ENCODE measurements around the gene ST6GAL2.

Gene ST6GAL2

GRCh38 chr2:106890606-106891005 lies 4.6 kb upstream of the ST6GAL2 start (continued):
- TF ChIP-seq BCL6B (tag by site-specific recombination; IDR thresholded peaks at IDR 0.05) = no peak
- TF ChIP-seq, protein P1, sequence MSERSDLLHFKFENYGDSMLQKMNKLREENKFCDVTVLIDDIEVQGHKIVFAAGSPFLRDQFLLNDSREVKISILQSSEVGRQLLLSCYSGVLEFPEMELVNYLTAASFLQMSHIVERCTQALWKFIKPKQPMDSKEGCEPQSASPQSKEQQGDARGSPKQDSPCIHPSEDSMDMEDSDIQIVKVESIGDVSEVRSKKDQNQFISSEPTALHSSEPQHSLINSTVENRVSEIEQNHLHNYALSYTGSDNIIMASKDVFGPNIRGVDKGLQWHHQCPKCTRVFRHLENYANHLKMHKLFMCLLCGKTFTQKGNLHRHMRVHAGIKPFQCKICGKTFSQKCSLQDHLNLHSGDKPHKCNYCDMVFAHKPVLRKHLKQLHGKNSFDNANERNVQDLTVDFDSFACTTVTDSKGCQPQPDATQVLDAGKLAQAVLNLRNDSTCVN (tag by site-specific recombination; optimal IDR thresholded peaks at IDR 0.05) = no peak
- TF ChIP-seq, protein P2, sequence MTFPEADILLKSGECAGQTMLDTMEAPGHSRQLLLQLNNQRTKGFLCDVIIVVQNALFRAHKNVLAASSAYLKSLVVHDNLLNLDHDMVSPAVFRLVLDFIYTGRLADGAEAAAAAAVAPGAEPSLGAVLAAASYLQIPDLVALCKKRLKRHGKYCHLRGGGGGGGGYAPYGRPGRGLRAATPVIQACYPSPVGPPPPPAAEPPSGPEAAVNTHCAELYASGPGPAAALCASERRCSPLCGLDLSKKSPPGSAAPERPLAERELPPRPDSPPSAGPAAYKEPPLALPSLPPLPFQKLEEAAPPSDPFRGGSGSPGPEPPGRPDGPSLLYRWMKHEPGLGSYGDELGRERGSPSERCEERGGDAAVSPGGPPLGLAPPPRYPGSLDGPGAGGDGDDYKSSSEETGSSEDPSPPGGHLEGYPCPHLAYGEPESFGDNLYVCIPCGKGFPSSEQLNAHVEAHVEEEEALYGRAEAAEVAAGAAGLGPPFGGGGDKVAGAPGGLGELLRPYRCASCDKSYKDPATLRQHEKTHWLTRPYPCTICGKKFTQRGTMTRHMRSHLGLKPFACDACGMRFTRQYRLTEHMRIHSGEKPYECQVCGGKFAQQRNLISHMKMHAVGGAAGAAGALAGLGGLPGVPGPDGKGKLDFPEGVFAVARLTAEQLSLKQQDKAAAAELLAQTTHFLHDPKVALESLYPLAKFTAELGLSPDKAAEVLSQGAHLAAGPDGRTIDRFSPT (tag by site-specific recombination; IDR thresholded peaks at IDR 0.05) = no peak
- TF ChIP-seq ZNF792 (tag by site-specific recombination; IDR thresholded peaks at IDR 0.05) = no peak
- no peak for TF ChIP-seq ZBTB17 (tag by site-specific recombination; IDR thresholded peaks at IDR 0.05)
- no peak for TF ChIP-seq ZNF449 (tag by site-specific recombination; IDR thresholded peaks at IDR 0.05)
- TF ChIP-seq YY1 (tag by site-specific recombination; IDR thresholded peaks at IDR 0.05) = no peak
- TF ChIP-seq ZNF423 (tag by site-specific recombination; IDR thresholded peaks at IDR 0.05) = no peak
- no peak for TF ChIP-seq MZF1 (tag by site-specific recombination; IDR thresholded peaks at IDR 0.05; ENCODE audit: borderline replicate concordance)

GRCh38 chr2:106886916-106887758 lies 1.2 kb upstream of the ST6GAL2 start:
- ChIA-PET POLR2A (no interaction called here), CTCF (interaction anchor here (0.7 kb wide), 2 partner anchors 56 to 1647 kb away, joined by 3 read pairs; partner anchors contain the start of gene LIMS1)
- H3K4me3 ChIP-seq (ENCODE audit: low read depth, low read length) = peak overlapping the region; percentile 59
- TF ChIP-seq, protein P1 (tag by site-specific recombination; optimal IDR thresholded peaks at IDR 0.05) = peak; percentile 28
- peak; percentile 41; the same call in 1 of the 2 replicates for TF ChIP-seq SP3 (tag by site-specific recombination; IDR thresholded peaks at IDR 0.05)
- TF ChIP-seq ZNF426 (tag by site-specific recombination; IDR thresholded peaks at IDR 0.05) = no peak
- peak; percentile 31; the same call in 1 of the 2 replicates for TF ChIP-seq SP2 (tag by site-specific recombination; IDR thresholded peaks at IDR 0.05)
- TF ChIP-seq ZNF596 (tag by site-specific recombination; IDR thresholded peaks at IDR 0.05) = no peak
- peak; percentile 75 for TF ChIP-seq ZBTB20 (tag by site-specific recombination; IDR thresholded peaks at IDR 0.05)
- no peak for TF ChIP-seq ZNF704 (tag by site-specific recombination; IDR thresholded peaks at IDR 0.05)
- peak; percentile 64 for TF ChIP-seq ZNF335 (tag by site-specific recombination; conservative IDR thresholded peaks at IDR 0.05)
- peak; percentile 56; the same call in 1 of the 2 replicates for TF ChIP-seq ZFHX2 (tag by site-specific recombination; conservative IDR thresholded peaks at IDR 0.05)
- TF ChIP-seq TCF7L2 (IDR thresholded peaks at IDR 0.05; ENCODE audit: borderline replicate concordance, low read depth, low read length) = no peak
- TF ChIP-seq ZIC2 (tag by site-specific recombination; IDR thresholded peaks at IDR 0.05) = no peak
- TF ChIP-seq ZBTB17 (tag by site-specific recombination; IDR thresholded peaks at IDR 0.05) = no peak
- TF ChIP-seq ZNF366 (tag by site-specific recombination; conservative IDR thresholded peaks at IDR 0.05) = no peak
- TF ChIP-seq IKZF3 (tag by site-specific recombination; IDR thresholded peaks at IDR 0.05) = no peak
- no peak for TF ChIP-seq ATF2 (tag by site-specific recombination; IDR thresholded peaks at IDR 0.05; ENCODE audit: low read depth)

More at GRCh38 chr2:106886916-106887758, 1.2 kb upstream of the ST6GAL2 start:
- H3K36me3 ChIP-seq (ENCODE audit: control insufficient read depth in 2 of 2, insufficient read depth in 1 of 2, low read length in 2 of 2) = no peaks in the 10 kb centered on the region
- H3K9me3 ChIP-seq (ENCODE audit: control insufficient read depth, insufficient read depth, low read depth, low read length) = no peaks in the 10 kb centered on the region
- no peak overlapping the region for H3K27ac ChIP-seq (ENCODE audit: extremely low read depth, low read depth, low read length)
- H3K4me1 ChIP-seq (ENCODE audit: control insufficient read depth, insufficient read depth, low read length) = no peaks in the 10 kb centered on the region
